Measurements from ENCODE around the gene FBXW8. TPM values are rescaled to one million over a fixed set of nuclear protein-coding genes. Genes with fewer than 3 reads are reported as not detected.

The FBXW8 gene
- total RNA-seq, 2 donors from 2014 or later: 12.6 to 25.0 TPM

GRCh38 chr12:117011988-117012805 is 101.4 kb downstream of the FBXW8 start:
- Histone ChIP-seq H3K4me1 (ENCODE audit: control insufficient read depth in 1 of 2, low read depth in 2 of 2) (peaks cover 0 to 9% of the 10 kb centered on the region in 2 donors), H3K9me3 (peaks cover 7% of the 10 kb centered on the region), H3K4me3 (no peak overlapping the region), H3K27me3 (replicated peaks; ENCODE audit: insufficient read depth) (no peaks in the 10 kb centered on the region), H3K36me3 (peaks cover 18% of the 10 kb centered on the region), H3K27ac (no peak overlapping the region)
- no peak for ATAC-seq (ENCODE audit: insufficient number of reproducible peaks, low FRiP score, low read depth)
- DNase-seq (ENCODE audit: low spot score): no peak
- TF ChIP-seq CTCF (IDR thresholded peaks at IDR 0.05): no peak

- peaks cover 0 to 9% of the 10 kb centered on the region in 2 donors for H3K4me1 ChIP-seq (ENCODE audit: control insufficient read depth in 1 of 2, low read depth in 2 of 2)
- ATAC-seq (ENCODE audit: insufficient number of reproducible peaks, low FRiP score, low read depth): no peak
- no peak for DNase-seq (ENCODE audit: low spot score)
- no peak overlapping the region for H3K27ac ChIP-seq
- peaks cover 7% of the 10 kb centered on the region for H3K9me3 ChIP-seq
- H3K27me3 ChIP-seq (replicated peaks; ENCODE audit: insufficient read depth): no peaks in the 10 kb centered on the region
- H3K4me3 ChIP-seq: no peak overlapping the region
- no peak for TF ChIP-seq CTCF (IDR thresholded peaks at IDR 0.05)
- H3K36me3 ChIP-seq: peaks cover 13% of the 10 kb centered on the region
Measured at GRCh38 chr12:117013726-117014125, 103.0 kb downstream of the FBXW8 start.

- no peak for TF ChIP-seq CTCF (IDR thresholded peaks at IDR 0.05)
- H3K9me3 ChIP-seq: peaks cover 7% of the 10 kb centered on the region
- no peaks in the 10 kb centered on the region for H3K27me3 ChIP-seq (replicated peaks; ENCODE audit: insufficient read depth)
- no peak overlapping the region for H3K27ac ChIP-seq
- no peak for DNase-seq (ENCODE audit: low spot score)
- H3K4me3 ChIP-seq: no peak overlapping the region
- H3K36me3 ChIP-seq: peaks cover 13% of the 10 kb centered on the region
- ATAC-seq (ENCODE audit: insufficient number of reproducible peaks, low FRiP score, low read depth): no peak
- H3K4me1 ChIP-seq (ENCODE audit: control insufficient read depth in 1 of 2, low read depth in 2 of 2): peaks cover 0 to 9% of the 10 kb centered on the region in 2 donors
Measured at GRCh38 chr12:117014342-117014887, 103.7 kb downstream of the FBXW8 start.

GRCh38 chr12:117015811-117016210 is 105.1 kb downstream of the FBXW8 start:
- H3K36me3 ChIP-seq: peaks cover 13% of the 10 kb centered on the region
- no peaks in the 10 kb centered on the region for H3K27me3 ChIP-seq (replicated peaks; ENCODE audit: insufficient read depth)
- no peak for ATAC-seq (ENCODE audit: insufficient number of reproducible peaks, low FRiP score, low read depth)
- H3K4me3 ChIP-seq: no peak overlapping the region
- no peak for DNase-seq (ENCODE audit: low spot score)
- TF ChIP-seq CTCF (IDR thresholded peaks at IDR 0.05): no peak
- H3K27ac ChIP-seq: no peak overlapping the region
- peaks cover 7% of the 10 kb centered on the region for H3K9me3 ChIP-seq
- peaks cover 0 to 9% of the 10 kb centered on the region in 2 donors for H3K4me1 ChIP-seq (ENCODE audit: control insufficient read depth in 1 of 2, low read depth in 2 of 2)

GRCh38 chr12:117017807-117018206 is 107.1 kb downstream of the FBXW8 start:
- H3K27me3 ChIP-seq (replicated peaks; ENCODE audit: insufficient read depth): no peaks in the 10 kb centered on the region
- H3K4me1 ChIP-seq (ENCODE audit: control insufficient read depth in 1 of 2, low read depth in 2 of 2): no peaks in the 10 kb centered on the region
- peaks cover 13% of the 10 kb centered on the region for H3K36me3 ChIP-seq
- ATAC-seq (ENCODE audit: insufficient number of reproducible peaks, low FRiP score, low read depth): no peak
- no peak for TF ChIP-seq CTCF (IDR thresholded peaks at IDR 0.05)
- DNase-seq (ENCODE audit: low spot score): no peak
- H3K4me3 ChIP-seq: no peak overlapping the region
- peaks cover 7% of the 10 kb centered on the region for H3K9me3 ChIP-seq
- no peak overlapping the region for H3K27ac ChIP-seq

All from thoracic aorta (tissue), 2 donors.